B cell (primary cell): ENCODE results near the gene XPO4. TPM values are rescaled to one million over a fixed set of nuclear protein-coding genes. Genes with fewer than 3 reads are reported as not detected.

Source experiments
- ATAC-seq: fragments of 200-7000 bp; cut with Tn5 transposase; one replicate; pipeline ENCODE4 v1.10.0; 2021; ENCODE audit warnings: low read depth, mild to moderate bottlenecking, moderate number of reproducible peaks, moderate library complexity
- CTCF ChIA-PET: fragments of 350-600 bp; sonication (Branson Sonifier 250); formaldehyde crosslinking; loops from one replicate; lab custom pipeline; 2021; ENCODE audit warnings: antibody characterized with exemption, inconsistent platforms; lab: Charles Lee
- POLR2A ChIA-PET: fragments of 350-600 bp; sonication (Branson Sonifier 250); formaldehyde crosslinking; loops from one replicate; lab custom pipeline; 2021; ENCODE audit warnings: antibody characterized with exemption; lab: Charles Lee
- DNase-seq: peaks from one replicate; pipeline ENCODE4 v3.0.0; 2013
- H2AFZ ChIP-seq: 2 replicates; pipeline ENCODE4 v1.6.1; 2012; ENCODE audit warnings: mild to moderate bottlenecking, low read depth, low read length; ENCODE audit not compliant: insufficient read depth, poor library complexity, severe bottlenecking
- H3K27ac ChIP-seq, 2 donors: 1 replicate in 1 of 2; 2 replicates in 1 of 2; pipeline ENCODE4 v1.5.1; 2012 to 2013; ENCODE audit warnings: low read length in 2 of 2, mild to moderate bottlenecking in 2 of 2, moderate library complexity in 1 of 2
- H3K27me3 ChIP-seq, 4 experiments: fragments of 200-600 bp in 1 of 4; sonication (generic) in 1 of 4; replicated peaks in 1 of 4; 1 replicate in 2 of 4; 2 replicates in 2 of 4; pipeline versions ENCODE4 v1.6.1 to v1.7.0; 2013 to 2016; ENCODE audit warnings: low read length in 3 of 4, mild to moderate bottlenecking in 2 of 4, mixed read lengths in 1 of 4, moderate library complexity in 1 of 4; ENCODE audit not compliant: insufficient read depth in 4 of 4, control insufficient read depth in 3 of 4; ENCODE audit errors: control extremely low read depth in 1 of 4
- H3K36me3 ChIP-seq, 2 experiments: replicated peaks in 1 of 2; 1 replicate in 1 of 2; 2 replicates in 1 of 2; pipeline versions ENCODE4 v1.6.1 to v1.7.1; 2013; ENCODE audit warnings: low read length in 1 of 2; ENCODE audit not compliant: insufficient read depth in 2 of 2, control insufficient read depth in 1 of 2; ENCODE audit errors: control extremely low read depth in 1 of 2, extremely low read depth in 1 of 2
- H3K4me1 ChIP-seq, 2 donors: fragments of 200-600 bp in 1 of 2; sonication (generic) in 1 of 2; 1 replicate in 1 of 2; 2 replicates in 1 of 2; pipeline versions ENCODE4 v1.5.1 to v1.6.1; 2013 to 2017; ENCODE audit warnings: low read length in 2 of 2; ENCODE audit not compliant: control insufficient read depth in 2 of 2, insufficient read depth in 2 of 2
- H3K4me2 ChIP-seq: replicated peaks from 2 replicates; pipeline ENCODE3; 2012; ENCODE audit warnings: mild to moderate bottlenecking, low read depth, low read length; ENCODE audit not compliant: poor library complexity, severe bottlenecking
- H3K4me3 ChIP-seq, 5 experiments: fragments of 200-600 bp in 1 of 5; sonication (generic) in 1 of 5; 1 replicate in 3 of 5; 2 replicates in 2 of 5; pipeline versions ENCODE4 v1.5.1 to v1.7.0; 2011 to 2016; ENCODE audit warnings: low read length in 4 of 5, mild to moderate bottlenecking in 4 of 5, low read depth in 2 of 5, control low read depth in 1 of 5, moderate library complexity in 1 of 5; ENCODE audit not compliant: insufficient read depth in 1 of 5; ENCODE audit errors: control extremely low read depth in 1 of 5, extremely low read depth in 1 of 5
- H3K79me2 ChIP-seq: fragments of 200-600 bp; sonication (generic); one replicate; pipeline ENCODE4 v1.6.0; 2016; ENCODE audit warnings: low read length; ENCODE audit not compliant: control insufficient read depth, insufficient read depth
- H3K9ac ChIP-seq: fragments of 200-600 bp; sonication (generic); 2 replicates; pipeline ENCODE4 v1.6.1; 2017; ENCODE audit warnings: mild to moderate bottlenecking, low read length, moderate library complexity
- H3K9me3 ChIP-seq, 3 donors: one replicate each; pipeline versions ENCODE4 v1.6.1 to v1.7.1; 2013; ENCODE audit warnings: low read length in 2 of 3; ENCODE audit not compliant: control insufficient read depth in 2 of 3, insufficient read depth in 1 of 3; ENCODE audit errors: control extremely low read depth in 1 of 3
- H4K20me1 ChIP-seq: 2 replicates; pipeline ENCODE4 v1.6.0; 2012; ENCODE audit warnings: mild to moderate bottlenecking, low read length; ENCODE audit not compliant: insufficient read depth, control insufficient read depth, poor library complexity, severe bottlenecking
- H3K27ac Mint-ChIP-seq: one replicate; pipeline ENCODE4 v1.8.0; 2021; ENCODE audit warnings: mixed read lengths
- H3K27me3 Mint-ChIP-seq: one replicate; pipeline ENCODE4 v1.8.0; 2021; ENCODE audit warnings: mixed read lengths
- H3K4me1 Mint-ChIP-seq: one replicate; pipeline ENCODE4 v1.8.0; 2021; ENCODE audit warnings: mixed read lengths
- H3K4me3 Mint-ChIP-seq: one replicate; pipeline ENCODE4 v1.8.0; 2021; ENCODE audit warnings: mixed read lengths
- H3K9me3 Mint-ChIP-seq: one replicate; pipeline ENCODE4 v1.8.0; 2022; ENCODE audit warnings: mixed read lengths; ENCODE audit not compliant: insufficient read depth
- EZH2 ChIP-seq: IDR thresholded peaks from 2 replicates; pipeline ENCODE4 v1.6.1; 2012; ENCODE audit warnings: borderline replicate concordance, low read depth, mild to moderate bottlenecking, moderate library complexity, low read length; ENCODE audit not compliant: insufficient read depth, poor library complexity, severe bottlenecking
- WGBS: methylation state at CpG from one replicate; pipeline ENCODE4 v1.1.5; 2013; ENCODE audit warnings: missing lambda C conversion rate; ENCODE audit not compliant: insufficient coverage; 5-methylcytosine and 5-hydroxymethylcytosine counted together
- intact Hi-C: fragments of 100-400 bp; cut with micrococcal nuclease; formaldehyde crosslinking; loops from one replicate; pipeline ENCODE4 v1.10.0; 2022
- polyA plus RNA-seq: library from polyadenylated mRNA; depleted of rRNA; stranded (reverse); fragments of >200 nt; gene quantifications from 2 replicates; pipeline ENCODE4 v1.2.3, GENCODE V29; 2012
- total RNA-seq, 2 donors: library from RNA; stranded (reverse); fragments of 120-200 nt in 1 of 2; gene quantifications; 1 replicate in 1 of 2; 2 replicates in 1 of 2; pipeline versions ENCODE4 v1.2.3 to v1.2.4, GENCODE V29; 2013 to 2022
- TF ChIP-seq, protein P1 (sequence below): fragments of 200-600 bp; IDR thresholded peaks from one replicate; pipeline ENCODE4 v1.8.0; 2022; ENCODE audit warnings: antibody characterized with exemption, mild to moderate bottlenecking

XPO4 gene
- total and polyA plus RNA-seq, 2 donors (not counting 1 experiment from before 2014, with no cell fraction given) = 6.2 to 25.9 TPM

DNA sequence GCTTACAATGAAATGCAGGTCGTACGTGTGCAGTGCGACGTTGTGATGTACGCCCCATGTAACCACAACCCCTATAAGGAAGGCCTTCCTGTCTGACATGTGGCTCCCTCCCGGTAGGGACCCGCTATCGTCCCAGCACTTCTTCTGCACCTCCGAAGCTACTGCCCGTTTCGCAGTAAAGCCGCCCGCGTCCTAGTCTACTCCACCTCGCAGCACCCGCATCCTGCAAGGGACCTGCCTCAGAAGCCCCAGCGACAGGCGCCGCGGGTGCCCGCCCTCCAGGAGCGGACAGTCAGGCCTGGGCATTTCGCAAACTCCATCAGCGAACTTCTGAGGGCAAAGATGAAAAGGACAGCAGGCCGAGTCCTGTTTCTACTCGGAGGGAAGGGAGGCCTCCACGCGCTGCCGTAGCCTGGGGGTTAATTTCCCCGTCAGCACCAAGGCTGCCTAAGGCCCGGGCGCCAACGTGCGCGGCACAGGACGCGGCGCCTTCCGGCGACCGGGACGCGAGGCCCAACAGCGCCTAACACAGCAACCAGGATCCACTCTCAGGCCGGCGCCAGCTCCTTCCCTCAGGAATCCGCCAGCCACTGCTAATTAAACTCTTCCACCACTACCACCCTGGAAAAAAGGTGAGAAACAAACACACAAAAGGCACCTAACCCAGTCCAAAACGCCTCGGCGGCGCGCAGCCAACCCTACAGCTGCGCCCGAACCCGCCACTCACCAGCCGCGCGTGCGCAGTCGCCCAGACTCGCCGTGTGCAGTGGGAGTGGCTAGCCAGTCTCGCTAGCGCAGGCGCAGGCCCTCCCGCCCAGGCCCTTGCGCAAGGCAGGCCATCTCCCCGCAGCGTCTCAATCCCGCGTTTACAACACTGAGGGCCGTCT lies 129.1 kb downstream of the XPO4 start, which contains the start of gene EEF1AKMT1:
TSS of gene EEF1AKMT1 (minus strand) at position 768 of the 887 bp plus-strand sequence. CDS start 16,363 bp downstream, outside the sequence.
- Mint-ChIP-seq H3K27me3 (no peaks in the 10 kb centered on the region), H3K4me1 (peaks cover 16% of the 10 kb centered on the region), H3K9me3 (peaks cover 2% of the 10 kb centered on the region), H3K27ac (peak within 1 kb of the TSS; percentile 100), H3K4me3 (peak within 1 kb of the TSS; percentile 96)
- Histone ChIP-seq H3K27me3 (no peaks in the 10 kb centered on the region), H4K20me1 (no peaks in the 10 kb centered on the region), H3K9ac (peak within 1 kb of the TSS; percentile 81), H3K9me3 (peaks cover 2 to 3% (median 3%) of the 10 kb centered on the region in 3 donors), H3K27ac (peak within 1 kb of the TSS; percentile 77 to 88), H2AFZ (peak within 1 kb of the TSS; percentile 95), H3K4me2 (peak within 1 kb of the TSS; percentile 80), H3K36me3 (no peaks in the 10 kb centered on the region), H3K79me2 (peaks cover 19% of the 10 kb centered on the region), H3K4me3 (peak within 1 kb of the TSS; percentile 53 to 80 (median 66)), H3K4me1 (peaks cover 7 to 15% of the 10 kb centered on the region in 2 donors)
- DNase-seq (peak; percentile 94), ATAC-seq (peak; percentile 95)
- ChIA-PET POLR2A (interaction anchor here (0.6 to 1.1 kb wide), 4 partner anchors 69 to 1140 kb away, joined by 3 to 4 read pairs (median 3); partner anchors contain the start of gene MPHOSPH8), CTCF (interaction anchor here (1.0 to 1.4 kb wide), 2 partner anchors 55 to 205 kb away, joined by 3 to 8 read pairs; no protein-coding TSS in a partner anchor)
- intact Hi-C loops = loop anchor here (2.0 to 10.0 kb wide), 6 partner anchors 51 to 361 kb away; partner anchors contain the start of genes CRYL1, IFT88, IL17D and XPO4
- TF ChIP-seq, protein P1, sequence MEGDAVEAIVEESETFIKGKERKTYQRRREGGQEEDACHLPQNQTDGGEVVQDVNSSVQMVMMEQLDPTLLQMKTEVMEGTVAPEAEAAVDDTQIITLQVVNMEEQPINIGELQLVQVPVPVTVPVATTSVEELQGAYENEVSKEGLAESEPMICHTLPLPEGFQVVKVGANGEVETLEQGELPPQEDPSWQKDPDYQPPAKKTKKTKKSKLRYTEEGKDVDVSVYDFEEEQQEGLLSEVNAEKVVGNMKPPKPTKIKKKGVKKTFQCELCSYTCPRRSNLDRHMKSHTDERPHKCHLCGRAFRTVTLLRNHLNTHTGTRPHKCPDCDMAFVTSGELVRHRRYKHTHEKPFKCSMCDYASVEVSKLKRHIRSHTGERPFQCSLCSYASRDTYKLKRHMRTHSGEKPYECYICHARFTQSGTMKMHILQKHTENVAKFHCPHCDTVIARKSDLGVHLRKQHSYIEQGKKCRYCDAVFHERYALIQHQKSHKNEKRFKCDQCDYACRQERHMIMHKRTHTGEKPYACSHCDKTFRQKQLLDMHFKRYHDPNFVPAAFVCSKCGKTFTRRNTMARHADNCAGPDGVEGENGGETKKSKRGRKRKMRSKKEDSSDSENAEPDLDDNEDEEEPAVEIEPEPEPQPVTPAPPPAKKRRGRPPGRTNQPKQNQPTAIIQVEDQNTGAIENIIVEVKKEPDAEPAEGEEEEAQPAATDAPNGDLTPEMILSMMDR = no peak
- no peak for TF ChIP-seq EZH2
- WGBS = under 1% methylated on average over 67 of the region's 72 CpGs
